Kidney tubule cell (primary cell): Measurements from ENCODE around the gene UBQLN3.
A peak's percentile ranks its signal among the peaks of the same experiment; 100 is the strongest.

ENCODE experiments used
- DNase-seq: peaks from one replicate; pipeline ENCODE4 v3.0.0-alpha.2; 2018; ENCODE audit warnings: low spot score

UBQLN3 gene

GRCh38 chr11:5509803-5510202, at the start of gene UBQLN3:
UBQLN3 (minus strand) TSS chr11:5509957; CDS start chr11:5509558, 399 bp downstream.
- no peak for DNase-seq

- peak; percentile 55 for DNase-seq
Measured at GRCh38 chr11:5557751-5558150, 48.0 kb upstream of the UBQLN3 start.

- DNase-seq: no peak
Measured at GRCh38 chr11:5556596-5557188, 46.9 kb upstream of the UBQLN3 start.

- no peak for DNase-seq
Measured at GRCh38 chr11:5553343-5553742, 43.6 kb upstream of the UBQLN3 start.

- DNase-seq: peak; percentile 94
Measured at GRCh38 chr11:5550440-5551095, 40.8 kb upstream of the UBQLN3 start.

DNA sequence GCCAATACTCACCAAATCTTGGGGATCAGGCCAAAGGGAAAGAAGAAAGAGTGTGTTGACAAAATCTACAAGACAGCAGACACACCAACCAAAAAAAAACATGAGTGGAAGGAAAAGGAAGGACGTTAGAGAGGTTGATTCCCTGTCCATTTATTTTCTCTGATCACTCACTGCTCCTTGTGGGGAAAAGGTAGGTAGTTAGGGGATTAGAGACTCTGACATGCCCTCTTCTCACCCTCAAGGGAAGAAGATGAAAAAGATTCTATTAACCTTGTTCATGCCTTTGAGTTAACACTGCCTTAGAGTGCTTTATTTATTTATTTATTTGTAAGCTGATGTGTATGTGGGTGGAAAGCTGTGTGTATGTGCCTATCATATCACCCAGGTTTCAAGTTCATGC, 38.7 kb upstream of the UBQLN3 start, which contains the start of gene OR52H1:
Gene OR52H1, minus strand, starts transcription at position 101 of the 400 bp plus-strand sequence. CDS start 3,035 bp downstream, outside the sequence.
- no peak for DNase-seq

DNA sequence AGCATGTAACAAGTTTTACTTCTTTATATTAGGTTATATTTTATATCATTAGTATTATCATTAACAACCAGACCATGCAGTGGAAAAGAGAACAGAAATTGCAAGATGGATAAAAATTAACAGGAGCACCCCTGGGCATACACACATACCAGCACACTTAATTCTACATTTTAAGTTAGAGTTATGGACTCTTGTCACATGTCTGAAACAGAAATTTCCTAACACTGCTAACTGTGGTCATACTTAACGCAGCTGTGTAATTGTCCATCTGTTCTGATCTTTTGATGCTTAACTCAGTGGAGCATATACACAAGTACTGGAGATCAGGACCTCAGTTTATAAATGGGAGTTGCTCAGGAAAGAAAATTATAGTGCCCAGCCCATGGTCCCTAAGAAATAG, 38.2 kb upstream of the UBQLN3 start:
- no peak for DNase-seq

- DNase-seq: peak; percentile 45
Measured at GRCh38 chr11:5546457-5546856, 36.7 kb upstream of the UBQLN3 start.

DNA sequence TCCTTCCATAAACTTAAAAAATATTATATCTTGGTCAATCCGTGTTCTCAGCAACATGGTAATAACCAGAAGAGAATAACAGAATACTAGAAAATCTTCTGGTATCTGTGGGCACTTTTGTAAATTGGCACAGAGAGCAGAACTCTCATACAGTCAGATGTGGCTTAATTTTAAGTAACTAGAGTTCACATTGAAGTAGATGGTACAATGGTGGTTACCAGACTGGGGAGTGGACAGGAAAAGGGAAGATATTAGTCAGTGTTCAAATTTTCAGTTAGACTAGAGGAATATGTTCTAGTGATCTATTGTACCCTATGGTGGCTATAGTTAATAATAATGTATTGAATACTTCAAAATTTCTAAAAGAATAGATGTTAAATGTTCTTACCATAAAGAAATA, 31.7 kb upstream of the UBQLN3 start:
- no peak for DNase-seq

- DNase-seq: no peak
Measured at GRCh38 chr11:5536482-5536881, 26.7 kb upstream of the UBQLN3 start.

DNA sequence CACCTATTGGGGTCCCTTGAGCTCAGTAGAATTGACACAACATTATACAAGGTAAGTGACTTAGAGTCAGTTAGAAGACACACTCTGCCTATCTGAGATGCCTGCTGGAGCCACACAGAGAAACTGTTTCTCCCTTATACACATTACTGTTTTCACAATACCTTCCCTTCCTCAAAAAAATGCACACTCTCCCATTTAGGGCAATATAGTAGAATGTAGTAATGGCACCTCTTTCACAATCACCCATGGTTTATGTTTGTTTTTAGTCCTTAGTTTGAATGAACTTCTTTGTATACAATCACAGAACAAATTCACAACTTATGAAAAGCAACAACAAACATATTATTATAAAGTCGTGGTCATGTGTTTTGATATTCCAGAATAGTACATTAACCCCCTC, 24.3 kb upstream of the UBQLN3 start:
- DNase-seq: no peak

- DNase-seq: no peak
Measured at GRCh38 chr11:5531053-5531831, 21.5 kb upstream of the UBQLN3 start.

GRCh38 chr11:5528495-5528894, 18.7 kb upstream of the UBQLN3 start:
- no peak for DNase-seq

DNA sequence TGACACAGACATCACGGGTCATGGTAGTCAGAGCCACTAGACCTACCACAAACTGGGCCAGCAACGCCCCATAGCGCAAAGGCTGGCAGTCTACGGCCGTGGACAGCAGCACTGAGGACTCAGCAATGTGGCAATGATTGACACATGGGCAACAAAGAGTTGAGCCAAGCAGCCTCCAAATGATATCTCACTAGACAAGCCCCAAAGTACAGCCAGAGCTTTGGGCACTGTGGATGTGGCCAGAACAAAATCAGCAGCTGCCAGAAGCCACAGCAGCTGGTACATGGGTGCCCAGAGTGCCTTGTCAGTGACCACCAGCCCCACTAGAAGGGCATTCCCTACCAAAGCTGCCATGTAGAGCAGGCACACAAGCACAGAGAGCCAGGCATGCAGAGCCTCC, 18.0 kb upstream of the UBQLN3 start:
- no peak for DNase-seq

DNA sequence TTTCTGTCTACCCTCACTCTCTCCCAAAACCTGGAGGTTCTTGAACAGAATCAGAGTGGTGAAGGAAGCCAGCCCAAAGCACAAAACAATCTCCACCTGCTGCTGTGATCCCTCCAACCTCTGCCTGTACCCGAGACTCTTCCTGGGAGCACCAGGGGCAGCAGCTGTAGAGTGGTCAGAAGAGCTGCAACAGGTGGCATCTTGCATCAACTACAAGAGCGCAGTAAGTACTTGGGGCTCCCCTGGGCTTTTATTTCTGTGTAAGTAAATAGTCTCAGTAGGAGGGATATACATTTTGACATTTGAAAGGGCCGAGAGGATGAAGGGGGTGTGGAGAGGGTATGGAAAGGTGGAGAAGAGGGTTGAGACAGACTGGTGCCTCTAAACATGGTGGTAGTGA, 15.0 kb upstream of the UBQLN3 start:
- DNase-seq: no peak

- DNase-seq: peak; percentile 79
Measured at GRCh38 chr11:5522308-5522707, 12.6 kb upstream of the UBQLN3 start.

- no peak for DNase-seq
Measured at GRCh38 chr11:5521540-5521939, 11.8 kb upstream of the UBQLN3 start.

DNA sequence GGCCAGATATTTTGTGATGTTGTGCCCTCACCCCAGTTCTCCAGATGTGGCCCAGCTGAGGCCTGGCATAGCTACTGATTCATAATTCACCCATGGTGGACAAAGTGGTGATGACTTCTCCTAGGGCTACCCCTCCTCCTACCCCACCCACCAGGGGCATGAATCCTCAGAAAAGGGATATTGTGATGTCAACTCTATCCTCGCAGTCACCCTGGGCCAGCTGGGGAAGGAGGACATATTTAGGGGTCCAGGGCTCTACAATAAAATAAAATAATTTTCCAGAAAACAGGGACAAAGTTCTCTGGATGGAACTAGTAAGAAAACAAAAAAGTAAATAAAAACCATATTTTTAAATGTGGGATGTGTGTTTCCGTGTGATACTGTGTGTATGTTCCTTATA, 6.8 kb upstream of the UBQLN3 start, which contains the start of gene UBQLNL:
Gene UBQLNL, minus strand, starts transcription at position 101 of the 400 bp plus-strand sequence. CDS start 258 bp downstream, outside the sequence.
- DNase-seq: no peak

- no peak for DNase-seq
Measured at GRCh38 chr11:5514841-5515240, 5.1 kb upstream of the UBQLN3 start.

DNA sequence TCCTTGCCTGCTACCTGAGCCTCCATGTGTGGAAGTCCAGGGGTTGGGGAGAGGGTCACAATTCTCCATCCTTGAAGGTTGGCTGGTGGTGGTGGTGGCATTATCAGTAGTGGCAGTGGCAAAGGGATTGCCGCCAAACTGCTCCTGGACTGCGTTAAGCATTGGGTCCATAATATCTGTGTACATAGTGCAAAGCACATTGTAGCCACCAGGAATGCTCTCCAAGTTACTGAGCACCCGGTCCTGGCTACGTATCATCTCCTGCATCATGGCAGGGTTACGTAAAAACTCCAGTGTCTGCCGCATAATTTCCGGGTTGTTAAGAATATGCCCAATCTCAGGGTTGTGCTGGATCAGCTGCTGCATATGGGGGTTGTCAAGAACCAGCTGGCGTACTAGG, 1.2 kb downstream of the UBQLN3 start:
- DNase-seq: no peak

DNA sequence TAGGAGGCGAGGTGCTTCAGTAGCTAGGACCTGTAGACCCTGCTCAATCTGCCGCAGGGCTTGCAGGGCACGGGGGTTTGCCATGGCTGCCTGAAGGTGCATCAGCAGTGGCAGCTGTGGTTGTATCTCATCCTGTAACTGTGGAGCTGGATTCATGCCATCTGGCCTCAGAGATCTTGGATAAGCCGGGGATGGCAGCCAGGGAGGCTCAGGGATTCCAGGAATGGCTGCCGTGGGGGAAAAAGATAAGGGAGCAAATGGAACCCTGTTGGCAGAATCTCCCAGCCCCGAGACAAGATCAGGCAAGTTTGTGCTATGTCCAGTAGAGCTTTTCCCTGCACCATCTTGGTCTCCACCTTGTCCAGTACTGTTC, 1.8 kb downstream of the UBQLN3 start:
- no peak for DNase-seq

DNA sequence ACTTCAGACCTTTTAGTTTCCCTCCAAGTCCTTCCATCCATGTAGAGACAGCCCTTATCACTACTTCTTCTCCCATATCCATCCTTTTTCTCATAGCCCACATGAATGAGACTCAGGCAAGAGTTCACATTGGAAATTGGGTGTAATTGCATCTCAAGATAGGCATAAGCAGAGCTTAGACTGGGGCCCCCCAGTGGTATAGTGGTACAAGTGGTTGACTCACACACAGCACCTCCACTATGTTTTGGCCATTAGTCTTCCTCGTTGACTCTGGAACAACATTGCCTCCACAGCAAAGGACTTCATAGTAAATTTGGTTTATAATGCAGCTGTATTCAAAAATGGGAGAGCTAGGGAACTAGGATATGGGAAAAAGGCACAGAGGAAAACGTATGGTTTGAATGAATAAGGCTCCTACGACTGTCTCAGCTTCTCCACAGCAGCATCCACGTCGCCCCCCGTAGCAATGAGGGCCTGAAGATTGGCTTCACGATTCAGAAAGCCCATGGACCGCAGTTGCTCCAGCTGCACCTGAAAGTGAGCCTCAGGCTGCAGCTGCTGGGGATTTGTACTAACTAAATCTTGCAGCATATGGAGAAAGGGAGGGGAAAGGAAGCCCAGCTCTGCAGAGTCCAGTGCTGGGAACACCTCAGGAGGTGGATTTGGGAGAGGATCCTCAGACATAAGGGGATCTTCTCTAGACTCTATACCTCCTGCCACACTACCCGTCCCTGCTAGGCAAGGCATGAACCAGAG, 2.4 kb downstream of the UBQLN3 start:
- no peak for DNase-seq
